Measurements from ENCODE around the gene PRKAG2. TPM values are rescaled to one million over a fixed set of nuclear protein-coding genes. Genes with fewer than 3 reads are reported as not detected.

The PRKAG2 gene
- total and polyA plus RNA-seq, 2 experiments from 2014 or later = 17.0 to 19.5 TPM

DNA sequence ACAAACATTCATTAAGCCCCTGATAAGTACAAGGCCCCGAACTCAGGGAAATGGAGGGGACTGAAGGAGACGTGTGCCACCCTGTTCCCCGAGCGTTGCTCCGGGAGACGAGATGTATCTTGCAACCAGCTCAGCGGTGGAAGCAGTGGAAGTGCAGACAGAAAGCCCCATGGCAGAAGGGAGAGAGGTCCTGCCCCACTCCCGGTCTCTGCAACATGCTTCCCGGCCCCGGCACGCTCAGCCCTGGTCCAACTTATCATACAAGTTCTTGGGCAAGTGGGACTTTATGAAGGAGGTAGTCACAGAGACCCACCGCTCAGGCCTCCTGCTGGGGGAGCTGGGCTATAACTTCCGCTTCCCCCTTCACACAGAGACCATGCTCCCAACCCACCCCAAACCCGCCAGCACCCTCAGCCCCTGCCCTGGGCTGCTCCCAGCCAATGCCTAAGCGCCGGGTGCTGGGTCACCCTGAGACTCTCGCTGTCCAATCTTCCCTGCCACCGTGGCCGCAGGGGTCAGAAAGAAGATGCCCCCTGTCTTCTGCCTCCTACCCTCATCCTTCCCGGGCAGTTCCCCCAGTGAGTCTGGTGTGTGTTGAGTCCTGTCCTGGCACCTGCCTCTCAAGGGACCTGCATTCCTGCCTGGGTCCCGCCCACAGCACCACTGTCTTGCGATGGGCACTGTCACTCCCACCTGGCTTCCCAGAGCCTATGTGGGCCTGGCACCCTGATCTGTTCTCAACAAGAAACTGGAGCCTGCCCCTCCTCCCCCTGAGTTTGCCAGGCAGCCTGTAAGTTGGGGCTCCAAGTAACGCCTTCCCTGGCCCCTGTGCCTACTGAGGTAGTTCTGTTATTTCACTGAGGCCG lies 157.7 kb downstream of the PRKAG2 start:
- no peak overlapping the region for H3K4me2 ChIP-seq (ENCODE audit: unreplicated experiment)
- TF ChIP-seq EZH2 (IDR thresholded peaks at IDR 0.05; ENCODE audit: insufficient read depth, poor library complexity, severe bottlenecking) = no peak
- no peak for TF ChIP-seq EZH2phosphoT487 (IDR thresholded peaks at IDR 0.05; ENCODE audit: insufficient read depth, low read depth)
- no peaks in the 10 kb centered on the region for H3F3A ChIP-seq (ENCODE audit: insufficient read depth)
- WGBS, 2 experiments (ENCODE audit: low coverage in 1 of 2, low lambda C conversion rate in 2 of 2, missing lambda C conversion rate in 2 of 2) = 94 to 95% methylated on average over 24 of the region's 24 CpGs
- no peak overlapping the region for H3K9ac ChIP-seq
- no peaks in the 10 kb centered on the region for H3K9me3 ChIP-seq (ENCODE audit: low read depth)
- H3K27me3 ChIP-seq (replicated peaks; ENCODE audit: insufficient read depth) = no peaks in the 10 kb centered on the region
- no peaks in the 10 kb centered on the region for H3K36me3 ChIP-seq (ENCODE audit: low read depth)
- H3K4me1 ChIP-seq (ENCODE audit: insufficient read depth) = no peaks in the 10 kb centered on the region
- DNase-seq = no peak
- H3K9me2 ChIP-seq (ENCODE audit: insufficient read depth) = no peaks in the 10 kb centered on the region
- H3K27ac ChIP-seq = no peak overlapping the region
- no peak overlapping the region for H3K4me3 ChIP-seq
- H4K20me1 ChIP-seq (ENCODE audit: insufficient read depth) = no peaks in the 10 kb centered on the region
- no peaks in the 10 kb centered on the region for H3K79me2 ChIP-seq (ENCODE audit: insufficient read depth)
- no peak overlapping the region for H2AFZ ChIP-seq
- in situ Hi-C loops (cut with MboI) = no loop called here

DNA sequence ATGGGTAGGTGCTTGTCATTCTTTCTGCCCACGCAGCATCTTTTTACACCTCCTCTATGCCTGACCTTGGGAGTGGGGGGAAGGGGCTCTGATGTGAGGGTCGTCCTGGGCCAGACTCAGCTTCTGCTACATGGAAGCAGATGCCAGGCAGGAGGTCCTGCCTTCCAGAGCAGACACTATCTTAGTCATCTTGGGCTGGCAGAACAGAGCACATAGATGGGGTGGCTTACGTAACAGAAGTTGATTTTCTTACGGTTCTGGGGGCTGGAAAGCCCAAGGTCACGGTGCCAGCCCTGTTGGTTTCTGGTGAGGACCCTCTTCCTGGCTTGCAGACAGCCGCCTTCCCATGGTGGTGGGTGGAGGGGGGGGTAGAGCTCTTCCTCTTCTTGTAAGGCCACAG lies 159.0 kb downstream of the PRKAG2 start:
- H3K4me2 ChIP-seq (ENCODE audit: unreplicated experiment) = no peak overlapping the region
- in situ Hi-C loops (cut with MboI) = no loop called here
- no peaks in the 10 kb centered on the region for H3F3A ChIP-seq (ENCODE audit: insufficient read depth)
- no peaks in the 10 kb centered on the region for H3K9me3 ChIP-seq (ENCODE audit: low read depth)
- H3K27ac ChIP-seq = no peak overlapping the region
- H3K4me3 ChIP-seq = no peak overlapping the region
- no peaks in the 10 kb centered on the region for H3K4me1 ChIP-seq (ENCODE audit: insufficient read depth)
- H3K36me3 ChIP-seq (ENCODE audit: low read depth) = no peaks in the 10 kb centered on the region
- 83 to 84% methylated on average over 6 of the region's 6 CpGs for WGBS, 2 experiments (ENCODE audit: low coverage in 1 of 2, low lambda C conversion rate in 2 of 2, missing lambda C conversion rate in 2 of 2)
- H2AFZ ChIP-seq = no peak overlapping the region
- no peak for DNase-seq
- no peaks in the 10 kb centered on the region for H4K20me1 ChIP-seq (ENCODE audit: insufficient read depth)
- no peaks in the 10 kb centered on the region for H3K27me3 ChIP-seq (replicated peaks; ENCODE audit: insufficient read depth)
- TF ChIP-seq EZH2phosphoT487 (IDR thresholded peaks at IDR 0.05; ENCODE audit: insufficient read depth, low read depth) (no peak), EZH2 (IDR thresholded peaks at IDR 0.05; ENCODE audit: insufficient read depth, poor library complexity, severe bottlenecking) (no peak)
- no peak overlapping the region for H3K9ac ChIP-seq
- no peaks in the 10 kb centered on the region for H3K9me2 ChIP-seq (ENCODE audit: insufficient read depth)
- H3K79me2 ChIP-seq (ENCODE audit: insufficient read depth) = no peaks in the 10 kb centered on the region

DNA sequence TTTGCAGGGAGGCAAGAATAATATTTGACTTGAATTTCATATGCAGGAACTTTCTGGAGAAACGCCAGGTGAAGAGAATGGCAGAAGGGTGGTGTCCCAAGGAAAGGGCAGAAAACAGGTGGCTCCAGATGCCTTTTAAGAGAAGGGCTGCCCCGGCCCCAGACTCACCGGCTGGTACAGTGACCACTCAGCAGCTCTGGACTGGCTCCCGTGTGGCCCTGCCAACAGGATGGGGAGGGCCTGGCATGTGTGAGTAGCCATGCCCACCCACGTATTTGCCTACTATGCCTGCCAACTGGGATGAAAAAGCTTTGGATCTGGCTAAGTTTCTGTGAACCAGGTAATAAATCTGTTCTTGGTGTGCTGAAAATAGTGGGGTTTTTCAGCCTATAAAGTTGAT lies 159.5 kb downstream of the PRKAG2 start:
- no peak overlapping the region for H3K4me2 ChIP-seq (ENCODE audit: unreplicated experiment)
- WGBS, 2 experiments (ENCODE audit: low coverage in 1 of 2, low lambda C conversion rate in 2 of 2, missing lambda C conversion rate in 2 of 2) = 62 to 69% methylated on average over 5 of the region's 5 CpGs
- no peak overlapping the region for H2AFZ ChIP-seq
- no peaks in the 10 kb centered on the region for H3K27me3 ChIP-seq (replicated peaks; ENCODE audit: insufficient read depth)
- H3K9me2 ChIP-seq (ENCODE audit: insufficient read depth) = no peaks in the 10 kb centered on the region
- H3K36me3 ChIP-seq (ENCODE audit: low read depth) = no peaks in the 10 kb centered on the region
- no peak for TF ChIP-seq EZH2phosphoT487 (IDR thresholded peaks at IDR 0.05; ENCODE audit: insufficient read depth, low read depth)
- TF ChIP-seq EZH2 (IDR thresholded peaks at IDR 0.05; ENCODE audit: insufficient read depth, poor library complexity, severe bottlenecking) = no peak
- DNase-seq = no peak
- H3F3A ChIP-seq (ENCODE audit: insufficient read depth) = no peaks in the 10 kb centered on the region
- no peak overlapping the region for H3K9ac ChIP-seq
- in situ Hi-C loops (cut with MboI) = no loop called here
- H3K9me3 ChIP-seq (ENCODE audit: low read depth) = no peaks in the 10 kb centered on the region
- H3K4me1 ChIP-seq (ENCODE audit: insufficient read depth) = no peaks in the 10 kb centered on the region
- no peaks in the 10 kb centered on the region for H3K79me2 ChIP-seq (ENCODE audit: insufficient read depth)
- no peak overlapping the region for H3K27ac ChIP-seq
- H4K20me1 ChIP-seq (ENCODE audit: insufficient read depth) = no peaks in the 10 kb centered on the region
- no peak overlapping the region for H3K4me3 ChIP-seq

GRCh38 chr7:151716323-151716722 lies 160.6 kb downstream of the PRKAG2 start:
- Histone ChIP-seq H3K9me3 (ENCODE audit: low read depth) (no peaks in the 10 kb centered on the region), H3K36me3 (ENCODE audit: low read depth) (no peaks in the 10 kb centered on the region), H2AFZ (no peak overlapping the region), H3F3A (ENCODE audit: insufficient read depth) (no peaks in the 10 kb centered on the region), H4K20me1 (ENCODE audit: insufficient read depth) (no peaks in the 10 kb centered on the region), H3K4me2 (ENCODE audit: unreplicated experiment) (no peak overlapping the region), H3K9ac (no peak overlapping the region), H3K27ac (no peak overlapping the region), H3K79me2 (ENCODE audit: insufficient read depth) (no peaks in the 10 kb centered on the region), H3K9me2 (ENCODE audit: insufficient read depth) (no peaks in the 10 kb centered on the region), H3K27me3 (replicated peaks; ENCODE audit: insufficient read depth) (no peaks in the 10 kb centered on the region), H3K4me3 (no peak overlapping the region), H3K4me1 (ENCODE audit: insufficient read depth) (no peaks in the 10 kb centered on the region)
- DNase-seq = no peak
- TF ChIP-seq EZH2phosphoT487 (IDR thresholded peaks at IDR 0.05; ENCODE audit: insufficient read depth, low read depth) (no peak), EZH2 (IDR thresholded peaks at IDR 0.05; ENCODE audit: insufficient read depth, poor library complexity, severe bottlenecking) (no peak)
- in situ Hi-C loops (cut with MboI) = no loop called here
- 70% methylated on average over 5 of the region's 5 CpGs for WGBS, 2 experiments (ENCODE audit: low coverage in 1 of 2, low lambda C conversion rate in 2 of 2, missing lambda C conversion rate in 2 of 2)
